GM23338 (cell line): Measurements from ENCODE around the gene NDUFS2. TPM values are rescaled to one million over a fixed set of nuclear protein-coding genes. Genes with fewer than 3 reads are reported as not detected.
A peak's percentile ranks its signal among the peaks of the same experiment; 100 is the strongest.

ENCODE experiments used
- ATAC-seq: fragments of 200-7000 bp; cut with Tn5 transposase; 3 replicates; pipeline ENCODE4 v1.9.1; 2020
- DNase-seq: peaks from one replicate; pipeline ENCODE4 v3.0.0-alpha.2; 2015; ENCODE audit warnings: low spot score
- H2AFZ ChIP-seq: fragments of 200-600 bp; sonication (generic); 2 replicates; pipeline ENCODE4 v1.8.0; 2016; ENCODE audit warnings: antibody characterized with exemption, mild to moderate bottlenecking, moderate library complexity
- H3F3A ChIP-seq: fragments of 200-600 bp; sonication (generic); replicated peaks from 2 replicates; pipeline ENCODE4 v1.8.0; 2017; ENCODE audit warnings: antibody characterized with exemption, mixed run types, low read depth
- H3K27ac ChIP-seq: fragments of 200-600 bp; sonication (generic); 2 replicates; pipeline ENCODE4 v1.6.1; 2016; ENCODE audit warnings: low read depth
- H3K27me3 ChIP-seq: fragments of 200-600 bp; sonication (generic); 2 replicates; pipeline ENCODE4 v1.8.0; 2016; ENCODE audit warnings: mild to moderate bottlenecking, mixed run types, moderate library complexity; ENCODE audit not compliant: insufficient read depth
- H3K36me3 ChIP-seq: fragments of 200-600 bp; sonication (generic); 2 replicates; pipeline ENCODE4 v1.8.0; 2016; ENCODE audit warnings: mild to moderate bottlenecking; ENCODE audit not compliant: insufficient read depth
- H3K4me1 ChIP-seq: fragments of 200-600 bp; sonication (generic); 2 replicates; pipeline ENCODE4 v1.8.0; 2016; ENCODE audit warnings: mild to moderate bottlenecking, moderate library complexity; ENCODE audit not compliant: insufficient read depth
- H3K4me2 ChIP-seq: fragments of 200-600 bp; sonication (generic); 2 replicates; pipeline ENCODE4 v1.7.1; 2017; ENCODE audit warnings: mixed run types
- H3K4me3 ChIP-seq: fragments of 200-600 bp; sonication (generic); 2 replicates; pipeline ENCODE4 v1.6.1; 2016; ENCODE audit warnings: mixed run types
- H3K79me2 ChIP-seq: fragments of 200-600 bp; sonication (generic); replicated peaks from 2 replicates; pipeline ENCODE4 v1.8.0; 2017; ENCODE audit warnings: mild to moderate bottlenecking; ENCODE audit not compliant: insufficient read depth
- H3K9me2 ChIP-seq: fragments of 200-600 bp; sonication (generic); 2 replicates; pipeline ENCODE4 v1.8.0; 2017; ENCODE audit not compliant: insufficient read depth
- H4K20me1 ChIP-seq: fragments of 200-600 bp; sonication (generic); replicated peaks from 2 replicates; pipeline ENCODE4 v1.8.0; 2017; ENCODE audit warnings: mild to moderate bottlenecking; ENCODE audit not compliant: insufficient read depth
- H3K27ac Mint-ChIP-seq: 2 replicates; pipeline ENCODE4 v1.8.0; 2020; ENCODE audit warnings: inconsistent platforms, mild to moderate bottlenecking, moderate library complexity, mixed read lengths
- H3K27me3 Mint-ChIP-seq: 3 replicates; pipeline ENCODE4 v1.8.0; 2022; ENCODE audit warnings: low read depth, mild to moderate bottlenecking, moderate library complexity, mixed read lengths, inconsistent platforms; ENCODE audit not compliant: insufficient read depth, poor library complexity
- H3K36me3 Mint-ChIP-seq: 3 replicates; pipeline ENCODE4 v1.8.0; 2021; ENCODE audit warnings: low read depth, mild to moderate bottlenecking, inconsistent platforms, moderate library complexity, mixed read lengths
- H3K4me1 Mint-ChIP-seq: 3 replicates; pipeline ENCODE4 v1.8.0; 2020; ENCODE audit warnings: mild to moderate bottlenecking, inconsistent platforms, mixed read lengths
- H3K4me3 Mint-ChIP-seq: 3 replicates; pipeline ENCODE4 v1.8.0; 2021; ENCODE audit warnings: moderate library complexity, mild to moderate bottlenecking, inconsistent platforms, mixed read lengths
- H3K9me3 Mint-ChIP-seq: 3 replicates; pipeline ENCODE4 v1.8.0; 2020; ENCODE audit warnings: moderate library complexity, mild to moderate bottlenecking, inconsistent platforms, mixed read lengths
- CREB1 ChIP-seq: fragments of 250-450 bp; sonication (Bioruptor Pico); IDR thresholded peaks from 2 replicates; pipeline ENCODE4 v1.5.0; 2020; ENCODE audit warnings: low read depth, mild to moderate bottlenecking, moderate library complexity
- CTCF ChIP-seq, 2 experiments: fragments of 200-600 bp in 1 of 2; sonication (generic) in 1 of 2; conservative IDR thresholded peaks; 2 replicates each; pipeline versions ENCODE4 v1.5.1 to v1.6.1; 2016 to 2017; ENCODE audit warnings: antibody characterized with exemption in 2 of 2, low read depth in 2 of 2, mild to moderate bottlenecking in 2 of 2, moderate library complexity in 1 of 2
- ETS1 ChIP-seq: IDR thresholded peaks from 2 replicates; pipeline ENCODE4 v1.6.1; 2016; ENCODE audit warnings: antibody characterized with exemption
- EZH2 ChIP-seq: fragments of 200-600 bp; sonication (generic); IDR thresholded peaks from one replicate; pipeline ENCODE4 v1.8.0; 2017; ENCODE audit warnings: antibody characterized with exemption, mild to moderate bottlenecking, low read depth; ENCODE audit not compliant: unreplicated experiment
- EZH2phosphoT487 ChIP-seq: fragments of 200-600 bp; sonication (generic); IDR thresholded peaks from one replicate; pipeline ENCODE4 v1.8.1; 2018; ENCODE audit warnings: antibody characterized with exemption; ENCODE audit not compliant: unreplicated experiment
- JUNB ChIP-seq: IDR thresholded peaks from one replicate; pipeline ENCODE4 v1.6.1; 2016; ENCODE audit warnings: antibody characterized with exemption; ENCODE audit not compliant: unreplicated experiment
- NANOG ChIP-seq: IDR thresholded peaks from 2 replicates; pipeline ENCODE4 v1.6.1; 2016; ENCODE audit warnings: antibody characterized with exemption, borderline replicate concordance
- POLR2AphosphoS5 ChIP-seq: IDR thresholded peaks from 2 replicates; pipeline ENCODE4 v1.6.1; 2016; ENCODE audit warnings: antibody characterized with exemption, low read depth
- REST ChIP-seq: IDR thresholded peaks from one replicate; pipeline ENCODE4 v1.6.1; 2018; ENCODE audit warnings: antibody characterized with exemption; ENCODE audit not compliant: unreplicated experiment
- STAT1 ChIP-seq: IDR thresholded peaks from one replicate; pipeline ENCODE4 v1.6.1; 2016; ENCODE audit warnings: antibody characterized with exemption; ENCODE audit not compliant: unreplicated experiment
- ZNF114 ChIP-seq: fragments of 250-450 bp; sonication (Bioruptor Pico); IDR thresholded peaks from 2 replicates; pipeline ENCODE4 v1.5.0; 2020; ENCODE audit warnings: mild to moderate bottlenecking, moderate library complexity
- ZNF331 ChIP-seq: fragments of 250-450 bp; sonication (Bioruptor Pico); IDR thresholded peaks from 2 replicates; pipeline ENCODE4 v1.5.0; 2020; ENCODE audit warnings: low read depth, mild to moderate bottlenecking, moderate library complexity
- polyA plus RNA-seq: library from polyadenylated mRNA; unstranded; fragments of >200 nt; fragmentation: Nextera tagmentation; extraction: Ambion mirVana; gene quantifications from 2 replicates; pipeline ENCODE4 v1.2.1, GENCODE V29; 2016
- total RNA-seq: library from RNA; depleted of rRNA; stranded (reverse); fragments of >200 nt; shearing (Covaris generic); gene quantifications from 2 replicates; pipeline ENCODE4 v1.2.3, GENCODE V29; 2014
- TF ChIP-seq, protein P1 (sequence below): fragments of 250-450 bp; sonication (Bioruptor Pico); IDR thresholded peaks from 2 replicates; pipeline ENCODE4 v1.5.0; 2020; ENCODE audit warnings: mild to moderate bottlenecking, moderate library complexity

The NDUFS2 gene
- total and polyA plus RNA-seq, 2 experiments from 2014 or later: 56.7 to 131 TPM

DNA sequence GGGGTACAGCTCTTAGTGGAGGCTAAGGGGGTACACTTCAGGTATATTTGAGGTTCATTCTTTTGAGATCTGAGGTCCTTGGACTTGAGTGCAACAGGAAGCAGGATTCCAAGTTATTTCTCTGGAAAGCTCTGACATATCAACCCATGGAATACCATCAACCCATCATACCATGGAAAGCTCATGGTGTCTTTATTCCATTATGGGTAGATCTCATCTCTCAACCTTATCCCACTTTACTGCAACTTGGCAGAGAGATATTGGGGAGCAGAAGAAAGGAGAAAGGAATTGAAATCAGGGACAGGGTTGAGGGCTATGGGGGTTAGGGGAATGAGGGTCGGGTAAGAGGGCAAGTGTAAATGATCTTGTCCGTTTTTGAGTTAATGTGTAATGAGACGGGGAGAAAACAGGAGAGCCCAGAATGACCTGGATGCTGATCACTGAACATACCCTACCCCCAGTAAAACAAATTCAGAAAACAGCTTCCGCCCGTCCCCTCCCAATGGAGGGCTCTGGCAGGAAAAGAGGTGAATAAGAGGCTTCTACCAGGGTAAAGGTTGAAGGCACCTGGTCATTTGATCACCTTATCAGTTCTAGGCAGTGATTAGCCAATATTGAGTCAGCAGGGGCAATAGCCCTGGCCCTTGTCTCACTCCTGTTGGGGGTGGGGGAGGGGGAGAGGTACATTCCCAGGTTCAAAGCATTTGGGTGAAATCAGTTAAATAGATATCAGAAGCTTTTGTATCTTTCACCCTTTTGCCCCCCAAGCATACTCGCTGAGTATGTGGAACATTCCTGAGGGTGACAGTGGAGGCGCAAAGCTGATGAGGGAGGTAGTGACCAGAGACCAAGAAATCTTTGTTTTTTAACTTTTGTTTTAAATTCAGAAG lies 21.9 kb downstream of the NDUFS2 start:
- peaks cover 30% of the 10 kb centered on the region for H3K4me1 Mint-ChIP-seq
- no peak overlapping the region for H3K27ac Mint-ChIP-seq
- Histone ChIP-seq H3K9me2 (no peaks in the 10 kb centered on the region), H3K27me3 (no peaks in the 10 kb centered on the region), H3K79me2 (no peaks in the 10 kb centered on the region), H2AFZ (peak overlapping the region; percentile 57; the same call in 1 of the 2 replicates), H3F3A (no peaks in the 10 kb centered on the region), H3K36me3 (peaks cover 6% of the 10 kb centered on the region), H3K27ac (no peak overlapping the region), H3K4me1 (peaks cover 13% of the 10 kb centered on the region), H4K20me1 (no peaks in the 10 kb centered on the region), H3K4me3 (no peak overlapping the region), H3K4me2 (no peak overlapping the region)
- TF ChIP-seq REST (no peak), ETS1 (no peak), NANOG (no peak), EZH2phosphoT487 (no peak), STAT1 (no peak), ZNF114 (CRISPR knock-in tag) (no peak), EZH2 (no peak), CREB1 (no peak), JUNB (no peak), ZNF331 (CRISPR knock-in tag) (no peak), CTCF (conservative IDR thresholded peaks at IDR 0.05; ENCODE audit: low read depth in 2 of 2) (no peak), POLR2AphosphoS5 (no peak)
- TF ChIP-seq, protein P1, sequence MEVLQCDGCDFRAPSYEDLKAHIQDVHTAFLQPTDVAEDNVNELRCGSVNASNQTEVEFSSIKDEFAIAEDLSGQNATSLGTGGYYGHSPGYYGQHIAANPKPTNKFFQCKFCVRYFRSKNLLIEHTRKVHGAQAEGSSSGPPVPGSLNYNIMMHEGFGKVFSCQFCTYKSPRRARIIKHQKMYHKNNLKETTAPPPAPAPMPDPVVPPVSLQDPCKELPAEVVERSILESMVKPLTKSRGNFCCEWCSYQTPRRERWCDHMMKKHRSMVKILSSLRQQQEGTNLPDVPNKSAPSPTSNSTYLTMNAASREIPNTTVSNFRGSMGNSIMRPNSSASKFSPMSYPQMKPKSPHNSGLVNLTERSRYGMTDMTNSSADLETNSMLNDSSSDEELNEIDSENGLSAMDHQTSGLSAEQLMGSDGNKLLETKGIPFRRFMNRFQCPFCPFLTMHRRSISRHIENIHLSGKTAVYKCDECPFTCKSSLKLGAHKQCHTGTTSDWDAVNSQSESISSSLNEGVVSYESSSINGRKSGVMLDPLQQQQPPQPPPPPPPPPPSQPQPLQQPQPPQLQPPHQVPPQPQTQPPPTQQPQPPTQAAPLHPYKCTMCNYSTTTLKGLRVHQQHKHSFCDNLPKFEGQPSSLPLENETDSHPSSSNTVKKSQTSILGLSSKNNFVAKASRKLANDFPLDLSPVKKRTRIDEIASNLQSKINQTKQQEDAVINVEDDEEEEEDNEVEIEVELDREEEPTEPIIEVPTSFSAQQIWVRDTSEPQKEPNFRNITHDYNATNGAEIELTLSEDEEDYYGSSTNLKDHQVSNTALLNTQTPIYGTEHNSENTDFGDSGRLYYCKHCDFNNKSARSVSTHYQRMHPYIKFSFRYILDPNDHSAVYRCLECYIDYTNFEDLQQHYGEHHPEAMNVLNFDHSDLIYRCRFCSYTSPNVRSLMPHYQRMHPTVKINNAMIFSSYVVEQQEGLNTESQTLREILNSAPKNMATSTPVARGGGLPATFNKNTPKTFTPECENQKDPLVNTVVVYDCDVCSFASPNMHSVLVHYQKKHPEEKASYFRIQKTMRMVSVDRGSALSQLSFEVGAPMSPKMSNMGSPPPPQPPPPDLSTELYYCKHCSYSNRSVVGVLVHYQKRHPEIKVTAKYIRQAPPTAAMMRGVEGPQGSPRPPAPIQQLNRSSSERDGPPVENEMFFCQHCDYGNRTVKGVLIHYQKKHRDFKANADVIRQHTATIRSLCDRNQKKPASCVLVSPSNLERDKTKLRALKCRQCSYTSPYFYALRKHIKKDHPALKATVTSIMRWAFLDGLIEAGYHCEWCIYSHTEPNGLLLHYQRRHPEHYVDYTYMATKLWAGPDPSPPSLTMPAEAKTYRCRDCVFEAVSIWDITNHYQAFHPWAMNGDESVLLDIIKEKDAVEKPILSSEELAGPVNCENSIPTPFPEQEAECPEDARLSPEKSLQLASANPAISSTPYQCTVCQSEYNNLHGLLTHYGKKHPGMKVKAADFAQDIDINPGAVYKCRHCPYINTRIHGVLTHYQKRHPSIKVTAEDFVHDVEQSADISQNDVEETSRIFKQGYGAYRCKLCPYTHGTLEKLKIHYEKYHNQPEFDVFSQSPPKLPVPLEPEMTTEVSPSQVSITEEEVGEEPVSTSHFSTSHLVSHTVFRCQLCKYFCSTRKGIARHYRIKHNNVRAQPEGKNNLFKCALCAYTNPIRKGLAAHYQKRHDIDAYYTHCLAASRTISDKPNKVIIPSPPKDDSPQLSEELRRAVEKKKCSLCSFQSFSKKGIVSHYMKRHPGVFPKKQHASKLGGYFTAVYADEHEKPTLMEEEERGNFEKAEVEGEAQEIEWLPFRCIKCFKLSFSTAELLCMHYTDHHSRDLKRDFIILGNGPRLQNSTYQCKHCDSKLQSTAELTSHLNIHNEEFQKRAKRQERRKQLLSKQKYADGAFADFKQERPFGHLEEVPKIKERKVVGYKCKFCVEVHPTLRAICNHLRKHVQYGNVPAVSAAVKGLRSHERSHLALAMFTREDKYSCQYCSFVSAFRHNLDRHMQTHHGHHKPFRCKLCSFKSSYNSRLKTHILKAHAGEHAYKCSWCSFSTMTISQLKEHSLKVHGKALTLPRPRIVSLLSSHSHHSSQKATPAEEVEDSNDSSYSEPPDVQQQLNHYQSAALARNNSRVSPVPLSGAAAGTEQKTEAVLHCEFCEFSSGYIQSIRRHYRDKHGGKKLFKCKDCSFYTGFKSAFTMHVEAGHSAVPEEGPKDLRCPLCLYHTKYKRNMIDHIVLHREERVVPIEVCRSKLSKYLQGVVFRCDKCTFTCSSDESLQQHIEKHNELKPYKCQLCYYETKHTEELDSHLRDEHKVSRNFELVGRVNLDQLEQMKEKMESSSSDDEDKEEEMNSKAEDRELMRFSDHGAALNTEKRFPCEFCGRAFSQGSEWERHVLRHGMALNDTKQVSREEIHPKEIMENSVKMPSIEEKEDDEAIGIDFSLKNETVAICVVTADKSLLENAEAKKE (CRISPR knock-in tag): no peak
- H3K27me3 Mint-ChIP-seq: peaks cover 6% of the 10 kb centered on the region
- H3K4me3 Mint-ChIP-seq: no peak overlapping the region; the same call in 2 of the 3 replicates
- H3K9me3 Mint-ChIP-seq: no peaks in the 10 kb centered on the region
- DNase-seq (peak; percentile 23), ATAC-seq (no peak)
- peaks cover 14% of the 10 kb centered on the region for H3K36me3 Mint-ChIP-seq
